IMR-90 (cell line): ENCODE results near the gene PRAME. TPM values are rescaled to one million over a fixed set of nuclear protein-coding genes. Genes with fewer than 3 reads are reported as not detected.

Source experiments
- ATAC-seq: fragments of 200-7000 bp; cut with Tn5 transposase; 2 replicates; pipeline ENCODE4 v1.9.1; 2020; ENCODE audit warnings: low read depth, mild to moderate bottlenecking, moderate library complexity
- BruUV-seq: library from RNA; stranded (reverse); fragments of 400-500 nt; replicated peaks from 2 replicates; lab custom pipeline; 2021; lab: Mats Ljungman, UMichigan
- CTCF ChIA-PET: fragments of 300-600 bp; formaldehyde crosslinking; extraction: SDS; loops from one replicate; lab custom pipeline; 2021; ENCODE audit warnings: antibody characterized with exemption; lab: Yijun Ruan, JAX
- POLR2A ChIA-PET: fragments of 300-600 bp; sonication (Branson Sonifier 250); formaldehyde crosslinking; loops from one replicate; lab custom pipeline; 2022; ENCODE audit warnings: antibody characterized with exemption; ENCODE audit not compliant: unreplicated experiment; lab: Charles Lee
- DNase-seq: peaks from one replicate; pipeline ENCODE4 v3.0.0; 2013
- H2AFZ ChIP-seq: replicated peaks from 2 replicates; pipeline ENCODE3; 2013; ENCODE audit warnings: low read length, mild to moderate bottlenecking; ENCODE audit not compliant: poor library complexity
- H2AK5ac ChIP-seq: 2 replicates; pipeline ENCODE4 v1.6.1; 2013; ENCODE audit warnings: low read depth, low read length, inconsistent platforms
- H2AK9ac ChIP-seq: replicated peaks from 2 replicates; pipeline ENCODE3; 2013; ENCODE audit warnings: mild to moderate bottlenecking, low read depth, low read length, moderate library complexity; ENCODE audit not compliant: poor library complexity
- H2BK120ac ChIP-seq: 2 replicates; pipeline ENCODE4 v1.6.1; 2013; ENCODE audit warnings: low read depth, low read length, inconsistent platforms
- H2BK15ac ChIP-seq: 3 replicates; pipeline ENCODE4 v1.6.1; 2013; ENCODE audit warnings: low read depth, low read length, inconsistent platforms
- H2BK20ac ChIP-seq: 2 replicates; pipeline ENCODE4 v1.6.1; 2013; ENCODE audit warnings: low read depth, mild to moderate bottlenecking, inconsistent platforms, low read length, moderate library complexity
- H2BK5ac ChIP-seq: 2 replicates; pipeline ENCODE4 v1.6.1; 2013; ENCODE audit warnings: mild to moderate bottlenecking, low read depth, low read length, inconsistent platforms; ENCODE audit not compliant: poor library complexity, severe bottlenecking
- H3K14ac ChIP-seq: replicated peaks from 2 replicates; pipeline ENCODE4 v1.6.1; 2013; ENCODE audit warnings: low read depth, low read length, inconsistent platforms
- H3K18ac ChIP-seq: 2 replicates; pipeline ENCODE4 v1.6.1; 2013; ENCODE audit warnings: low read depth, low read length, control low read depth
- H3K23ac ChIP-seq: 2 replicates; pipeline ENCODE4 v1.6.1; 2013; ENCODE audit warnings: low read depth, low read length, inconsistent platforms
- H3K27ac ChIP-seq: 2 replicates; pipeline ENCODE4 v1.5.1; 2013; ENCODE audit warnings: mild to moderate bottlenecking, control low read depth, low read length; ENCODE audit not compliant: insufficient read depth
- H3K27me3 ChIP-seq: 2 replicates; pipeline ENCODE4 v1.6.1; 2013; ENCODE audit warnings: low read length; ENCODE audit not compliant: control insufficient read depth, insufficient read depth
- H3K36me3 ChIP-seq: 2 replicates; pipeline ENCODE4 v1.6.1; 2013; ENCODE audit warnings: low read length, mixed read lengths; ENCODE audit not compliant: control insufficient read depth, insufficient read depth
- H3K4ac ChIP-seq: 2 replicates; pipeline ENCODE4 v1.6.1; 2013; ENCODE audit warnings: low read depth, low read length, inconsistent platforms
- H3K4me1 ChIP-seq: 2 replicates; pipeline ENCODE4 v1.6.1; 2013; ENCODE audit warnings: low read length, mixed read lengths; ENCODE audit not compliant: control insufficient read depth, insufficient read depth
- H3K4me2 ChIP-seq: 2 replicates; pipeline ENCODE4 v1.6.1; 2013; ENCODE audit warnings: low read depth, mild to moderate bottlenecking, control low read depth, low read length, moderate library complexity
- H3K4me3 ChIP-seq: 2 replicates; pipeline ENCODE4 v1.5.1; 2013; ENCODE audit warnings: low read depth, mild to moderate bottlenecking, control low read depth, low read length, moderate library complexity; ENCODE audit not compliant: insufficient read depth
- H3K56ac ChIP-seq: 2 replicates; pipeline ENCODE4 v1.6.1; 2013; ENCODE audit warnings: low read length, inconsistent platforms; ENCODE audit not compliant: insufficient read depth; ENCODE audit errors: extremely low read depth
- H3K79me1 ChIP-seq, 2 experiments: 2 replicates each; pipeline ENCODE4 v1.6.1; 2013; ENCODE audit warnings: low read length in 2 of 2, inconsistent platforms in 1 of 2, low read depth in 1 of 2
- H3K9ac ChIP-seq: 2 replicates; pipeline ENCODE4 v1.6.1; 2013; ENCODE audit warnings: low read depth, low read length, control low read depth
- H3K9me1 ChIP-seq: 2 replicates; pipeline ENCODE4 v1.6.1; 2013; ENCODE audit warnings: low read length, inconsistent platforms; ENCODE audit not compliant: insufficient read depth
- H3K9me3 ChIP-seq: 2 replicates; pipeline ENCODE4 v1.6.1; 2013; ENCODE audit warnings: low read length; ENCODE audit not compliant: control insufficient read depth, insufficient read depth
- H4K20me1 ChIP-seq: 2 replicates; pipeline ENCODE4 v1.6.1; 2013; ENCODE audit warnings: low read length, inconsistent platforms; ENCODE audit not compliant: insufficient read depth
- H4K5ac ChIP-seq: 2 replicates; pipeline ENCODE4 v1.6.1; 2013; ENCODE audit warnings: mild to moderate bottlenecking, low read depth, low read length, control low read depth
- H4K8ac ChIP-seq, 2 experiments: 2 replicates each; pipeline ENCODE4 v1.6.1; 2013; ENCODE audit warnings: low read depth in 2 of 2, low read length in 2 of 2, control low read depth in 1 of 2, inconsistent platforms in 1 of 2
- H4K91ac ChIP-seq: 2 replicates; pipeline ENCODE4 v1.6.1; 2013; ENCODE audit warnings: low read depth, low read length, inconsistent platforms; ENCODE audit not compliant: insufficient read depth
- BHLHE40 ChIP-seq: fragments of 150-350 bp; IDR thresholded peaks from 2 replicates; pipeline ENCODE4 v1.6.1; 2016; ENCODE audit warnings: mild to moderate bottlenecking, low read depth, low read length
- CEBPB ChIP-seq: IDR thresholded peaks from 2 replicates; pipeline ENCODE4 v1.6.1; 2012; ENCODE audit warnings: low read depth, low read length, improper control_type of control experiment
- CHD1 ChIP-seq: IDR thresholded peaks from 2 replicates; pipeline ENCODE4 v1.6.1; 2012; ENCODE audit warnings: low read depth, low read length, improper control_type of control experiment
- FOS ChIP-seq: fragments of 150-350 bp; IDR thresholded peaks from 2 replicates; pipeline ENCODE4 v1.6.1; 2016; ENCODE audit warnings: low read depth, low read length
- MAFK ChIP-seq: IDR thresholded peaks from 2 replicates; pipeline ENCODE4 v1.6.1; 2012; ENCODE audit warnings: low read depth, low read length, improper control_type of control experiment
- MAZ ChIP-seq: IDR thresholded peaks from 2 replicates; pipeline ENCODE4 v1.6.1; 2012; ENCODE audit warnings: low read depth, mild to moderate bottlenecking, low read length, improper control_type of control experiment, moderate library complexity, borderline replicate concordance
- NFE2L2 ChIP-seq: fragments of 150-350 bp; IDR thresholded peaks from 2 replicates; pipeline ENCODE4 v1.6.1; 2016; ENCODE audit warnings: low read depth, mild to moderate bottlenecking, low read length
- POLR2A ChIP-seq: IDR thresholded peaks from 2 replicates; pipeline ENCODE4 v1.6.1; 2012; ENCODE audit warnings: mild to moderate bottlenecking, low read depth, low read length
- RAD21 ChIP-seq: IDR thresholded peaks from 2 replicates; pipeline ENCODE4 v1.6.1; 2012; ENCODE audit warnings: low read length, improper control_type of control experiment
- RCOR1 ChIP-seq: IDR thresholded peaks from 2 replicates; pipeline ENCODE4 v1.6.1; 2012; ENCODE audit warnings: mild to moderate bottlenecking, low read length, improper control_type of control experiment; ENCODE audit not compliant: insufficient replicate concordance
- RFX5 ChIP-seq: IDR thresholded peaks from 2 replicates; pipeline ENCODE4 v1.8.0; 2012; ENCODE audit warnings: low read depth, mild to moderate bottlenecking, low read length, moderate library complexity
- USF2 ChIP-seq: fragments of 150-350 bp; IDR thresholded peaks from 2 replicates; pipeline ENCODE4 v1.6.1; 2017; ENCODE audit warnings: mild to moderate bottlenecking, antibody characterized with exemption, low read length, low read depth
- WGBS, 2 experiments: methylation state at CpG; one replicate each; pipeline versions ENCODE4 v1.1.5 to v1.1.7; 2013; ENCODE audit warnings: missing lambda C conversion rate in 2 of 2; ENCODE audit not compliant: insufficient read length in 1 of 2; ENCODE audit errors: extremely low coverage in 2 of 2; 5-methylcytosine and 5-hydroxymethylcytosine counted together
- dilution Hi-C: fragments of 300-500 bp; cut with HindIII; formaldehyde crosslinking; loops from one replicate; pipeline ENCODE4 v1.14.3; 2018; ENCODE audit warnings: low sequenced_read_pairs; ENCODE audit not compliant: unreplicated experiment
- in situ Hi-C: fragments of 300-500 bp; cut with MboI; formaldehyde crosslinking; loops from 3 replicates; pipeline ENCODE4 v1.14.3; 2019; ENCODE audit warnings: low sequenced_read_pairs, inconsistent platforms, mixed read lengths
- intact Hi-C: fragments of 100-400 bp; cut with micrococcal nuclease; formaldehyde crosslinking; loops from 2 replicates; pipeline ENCODE4 v1.10.0; 2022
- polyA plus RNA-seq, 3 experiments: library from polyadenylated mRNA; depleted of rRNA; stranded (reverse); fragments of >200 nt; gene quantifications; 2 replicates each; pipeline ENCODE4 v1.2.3, GENCODE V29; 2012; ENCODE audit warnings: low replicate concordance in 1 of 3
- total RNA-seq: library from RNA; depleted of rRNA; stranded (reverse); fragments of >200 nt; gene quantifications from 2 replicates; pipeline ENCODE4 v1.2.3, GENCODE V29; 2012
- TF ChIP-seq, protein P1 (sequence below): fragments of 150-350 bp; IDR thresholded peaks from 2 replicates; pipeline ENCODE4 v1.6.1; 2016; ENCODE audit warnings: low read depth, mild to moderate bottlenecking, low read length, moderate library complexity, borderline replicate concordance

The PRAME gene
- total and polyA plus RNA-seq, 2 of the 4 experiments (the other 2 are of a cell fraction): not detected

DNA sequence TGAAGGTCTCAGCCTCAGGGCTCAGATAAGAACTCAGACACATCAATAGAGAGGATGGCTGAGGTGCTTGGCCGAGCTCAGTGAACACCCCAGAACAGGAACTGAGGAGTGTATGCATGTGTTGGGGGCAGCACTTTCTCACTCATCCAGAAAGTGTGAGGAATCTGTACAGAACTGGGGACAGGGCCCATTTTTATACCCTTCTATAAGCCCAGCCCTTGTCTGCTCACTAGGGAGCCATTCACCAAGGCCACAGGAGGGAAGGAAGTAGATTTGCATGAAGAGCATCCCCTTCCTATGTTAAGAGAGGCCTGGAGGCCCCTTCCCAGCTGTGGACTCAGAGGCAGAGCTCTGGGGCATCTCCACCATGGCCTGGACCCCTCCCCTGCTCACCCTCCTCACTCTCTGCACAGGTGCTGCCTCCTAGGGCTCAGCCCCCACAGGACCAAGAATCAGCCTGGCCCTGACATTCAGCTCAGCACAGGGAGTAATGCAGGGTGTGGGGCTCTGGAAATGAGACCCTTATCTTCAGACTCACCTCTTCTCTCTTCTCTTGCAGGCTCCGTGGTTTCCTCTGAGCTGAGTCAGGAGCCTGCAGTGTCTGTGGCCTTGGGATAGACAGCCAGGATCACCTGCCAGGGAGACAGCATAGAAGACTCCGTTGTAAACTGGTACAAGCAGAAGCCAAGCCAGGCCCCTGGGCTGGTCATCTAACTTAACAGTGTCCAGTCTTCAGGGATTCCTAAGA, 45.4 kb upstream of the PRAME start:
- Histone ChIP-seq H3K9me3 (no peaks in the 10 kb centered on the region), H2AK5ac (no peak overlapping the region), H4K20me1 (no peaks in the 10 kb centered on the region), H3K79me1 (no peaks in the 10 kb centered on the region), H2BK120ac (no peak overlapping the region), H2BK15ac (no peak overlapping the region), H3K4me2 (no peak overlapping the region), H3K4me1 (no peaks in the 10 kb centered on the region), H2BK20ac (no peak overlapping the region), H3K14ac (no peak overlapping the region), H3K18ac (no peak overlapping the region), H3K56ac (no peak overlapping the region), H4K8ac (no peak overlapping the region), H3K9ac (no peak overlapping the region), H2AK9ac (no peak overlapping the region), H3K36me3 (no peaks in the 10 kb centered on the region), H3K4me3 (no peak overlapping the region), H3K27ac (no peak overlapping the region), H3K9me1 (no peaks in the 10 kb centered on the region), H2AFZ (no peak overlapping the region), H4K91ac (no peak overlapping the region), H3K27me3 (peaks cover 10% of the 10 kb centered on the region), H3K4ac (no peak overlapping the region), H3K23ac (no peak overlapping the region), H2BK5ac (no peak overlapping the region), H4K5ac (no peak overlapping the region)
- ATAC-seq: no peak
- in situ Hi-C loops: no loop called here
- TF ChIP-seq POLR2A (no peak), CHD1 (no peak), CEBPB (no peak), FOS (no peak), MAFK (no peak), USF2 (no peak), RCOR1 (no peak), RFX5 (no peak), NFE2L2 (no peak), MAZ (no peak), BHLHE40 (no peak), RAD21 (no peak)
- TF ChIP-seq, protein P1, sequence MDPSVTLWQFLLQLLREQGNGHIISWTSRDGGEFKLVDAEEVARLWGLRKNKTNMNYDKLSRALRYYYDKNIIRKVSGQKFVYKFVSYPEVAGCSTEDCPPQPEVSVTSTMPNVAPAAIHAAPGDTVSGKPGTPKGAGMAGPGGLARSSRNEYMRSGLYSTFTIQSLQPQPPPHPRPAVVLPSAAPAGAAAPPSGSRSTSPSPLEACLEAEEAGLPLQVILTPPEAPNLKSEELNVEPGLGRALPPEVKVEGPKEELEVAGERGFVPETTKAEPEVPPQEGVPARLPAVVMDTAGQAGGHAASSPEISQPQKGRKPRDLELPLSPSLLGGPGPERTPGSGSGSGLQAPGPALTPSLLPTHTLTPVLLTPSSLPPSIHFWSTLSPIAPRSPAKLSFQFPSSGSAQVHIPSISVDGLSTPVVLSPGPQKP: no peak
- no peak for DNase-seq
- intact Hi-C loops: no loop called here
- dilution Hi-C loops: no loop called here
- WGBS, 2 experiments: no CpG with 5 or more reads among the region's 3 CpGs
- ChIA-PET POLR2A (no interaction called here), CTCF (no interaction called here)
- BruUV-seq: no TSS peak
